ENCODE results near the gene DGKG.

The DGKG gene

DNA sequence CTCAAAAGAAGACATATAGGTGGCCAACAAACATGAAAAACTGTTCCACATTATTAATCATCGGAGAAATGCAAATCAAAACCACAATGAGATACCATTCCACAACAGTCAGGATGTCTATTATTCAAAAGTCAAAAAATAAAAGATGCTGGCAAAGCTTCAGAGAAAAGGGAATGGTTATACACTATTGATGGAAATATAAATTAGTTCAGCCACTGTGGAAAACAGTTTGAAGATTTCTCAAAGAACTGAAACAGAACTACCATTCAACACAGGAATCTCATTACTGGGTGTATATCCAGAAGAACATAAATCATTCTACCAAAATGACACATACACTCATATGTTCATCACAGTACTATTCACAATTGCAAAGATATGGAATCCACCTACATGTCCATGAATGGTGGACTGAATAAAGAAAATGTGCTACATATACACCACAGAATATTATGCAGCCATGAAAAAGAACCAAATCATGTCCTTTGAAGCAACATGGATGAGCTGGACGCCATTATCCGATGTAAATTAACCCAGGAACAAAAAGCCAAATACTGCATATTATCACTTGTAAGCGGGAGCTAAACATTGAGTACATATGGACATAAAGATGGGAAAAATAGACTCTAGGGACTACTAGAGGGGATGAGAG, 32.7 kb upstream of the DGKG start:
- no peak overlapping the region for H3K4me3 ChIP-seq (replicated peaks; ENCODE audit: low read depth, low read length)
- TF ChIP-seq, protein P1, sequence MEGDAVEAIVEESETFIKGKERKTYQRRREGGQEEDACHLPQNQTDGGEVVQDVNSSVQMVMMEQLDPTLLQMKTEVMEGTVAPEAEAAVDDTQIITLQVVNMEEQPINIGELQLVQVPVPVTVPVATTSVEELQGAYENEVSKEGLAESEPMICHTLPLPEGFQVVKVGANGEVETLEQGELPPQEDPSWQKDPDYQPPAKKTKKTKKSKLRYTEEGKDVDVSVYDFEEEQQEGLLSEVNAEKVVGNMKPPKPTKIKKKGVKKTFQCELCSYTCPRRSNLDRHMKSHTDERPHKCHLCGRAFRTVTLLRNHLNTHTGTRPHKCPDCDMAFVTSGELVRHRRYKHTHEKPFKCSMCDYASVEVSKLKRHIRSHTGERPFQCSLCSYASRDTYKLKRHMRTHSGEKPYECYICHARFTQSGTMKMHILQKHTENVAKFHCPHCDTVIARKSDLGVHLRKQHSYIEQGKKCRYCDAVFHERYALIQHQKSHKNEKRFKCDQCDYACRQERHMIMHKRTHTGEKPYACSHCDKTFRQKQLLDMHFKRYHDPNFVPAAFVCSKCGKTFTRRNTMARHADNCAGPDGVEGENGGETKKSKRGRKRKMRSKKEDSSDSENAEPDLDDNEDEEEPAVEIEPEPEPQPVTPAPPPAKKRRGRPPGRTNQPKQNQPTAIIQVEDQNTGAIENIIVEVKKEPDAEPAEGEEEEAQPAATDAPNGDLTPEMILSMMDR (IDR thresholded peaks at IDR 0.05; ENCODE audit: low read length, missing control alignments), result no peak
- DNase-seq (ENCODE audit: low read depth), result no peak

DNA sequence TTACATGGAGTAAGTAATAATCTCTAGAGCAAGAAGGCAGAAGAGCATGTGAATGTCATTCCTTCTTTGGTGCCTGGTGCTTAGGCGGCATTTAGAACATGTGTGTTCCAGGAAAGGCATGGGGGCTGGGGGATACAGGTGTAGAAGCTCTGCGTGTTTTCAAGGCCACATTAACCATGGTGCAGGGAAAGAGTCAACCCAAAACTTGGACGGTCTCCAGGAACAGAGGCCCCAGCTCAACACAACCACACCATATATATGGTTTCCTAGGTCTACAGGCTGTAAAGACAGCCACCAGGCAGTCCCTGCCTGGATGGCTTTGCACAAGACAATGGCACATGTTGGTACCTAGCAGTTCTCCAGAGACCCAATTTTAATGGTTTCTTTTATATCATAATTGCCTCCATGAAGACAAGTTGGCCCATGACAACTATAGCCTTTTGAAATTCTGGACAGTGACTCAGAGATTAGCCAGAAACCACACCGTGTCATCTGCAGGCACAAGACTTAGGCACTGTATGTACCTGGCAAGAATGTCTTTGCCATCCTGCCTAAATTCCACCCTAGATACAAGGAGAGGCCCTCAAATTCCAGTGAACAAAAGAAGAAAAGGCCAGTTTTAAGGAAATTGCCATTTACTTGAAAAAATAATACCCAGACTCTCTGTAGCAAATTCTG, 25.0 kb upstream of the DGKG start:
- TF ChIP-seq, protein P1 (IDR thresholded peaks at IDR 0.05; ENCODE audit: low read length, missing control alignments), result no peak

DNA sequence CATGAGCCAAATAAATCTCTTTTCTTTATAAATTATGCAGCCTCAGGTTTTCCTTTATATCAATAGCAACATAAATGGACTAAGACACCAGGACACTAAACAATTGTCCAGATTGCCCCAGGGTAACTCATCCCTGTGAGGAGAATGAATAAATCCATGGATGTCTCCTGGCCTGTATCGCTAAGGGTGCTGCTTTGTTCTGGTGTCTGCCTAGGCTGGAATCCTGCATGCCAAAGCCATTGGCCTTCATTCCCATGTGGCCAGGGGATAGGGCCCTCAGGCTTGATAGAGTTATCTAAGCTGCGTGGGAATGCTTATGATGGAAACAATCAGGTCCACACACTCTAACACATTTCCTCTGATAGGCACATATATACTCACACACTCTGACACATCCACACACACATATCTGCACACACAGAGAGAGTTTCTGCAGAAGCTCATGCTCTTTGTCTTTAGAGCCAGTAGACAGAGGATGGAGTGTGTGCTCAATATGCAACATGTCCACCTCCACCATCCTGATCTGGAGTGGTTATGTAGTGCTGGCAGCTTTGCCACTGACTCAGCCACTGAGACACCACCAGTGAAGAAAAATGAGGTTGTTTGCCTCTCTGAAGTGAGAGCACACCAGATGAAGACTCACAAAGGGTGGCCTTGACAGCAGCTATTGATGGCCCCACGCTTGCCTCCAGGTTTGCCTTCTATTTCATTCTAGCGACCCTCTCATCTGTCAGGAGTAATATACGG, 24.0 kb upstream of the DGKG start:
- TF ChIP-seq, protein P1 (IDR thresholded peaks at IDR 0.05; ENCODE audit: low read length, missing control alignments), result no peak
- no peak overlapping the region for H3K4me3 ChIP-seq (replicated peaks; ENCODE audit: low read depth, low read length)
- DNase-seq (ENCODE audit: low read depth), result no peak

More for the DNA sequence above, 25.0 kb upstream of the DGKG start:
- no peak for DNase-seq (ENCODE audit: low read depth)
- no peak overlapping the region for H3K4me3 ChIP-seq (replicated peaks; ENCODE audit: low read depth, low read length)

DNA sequence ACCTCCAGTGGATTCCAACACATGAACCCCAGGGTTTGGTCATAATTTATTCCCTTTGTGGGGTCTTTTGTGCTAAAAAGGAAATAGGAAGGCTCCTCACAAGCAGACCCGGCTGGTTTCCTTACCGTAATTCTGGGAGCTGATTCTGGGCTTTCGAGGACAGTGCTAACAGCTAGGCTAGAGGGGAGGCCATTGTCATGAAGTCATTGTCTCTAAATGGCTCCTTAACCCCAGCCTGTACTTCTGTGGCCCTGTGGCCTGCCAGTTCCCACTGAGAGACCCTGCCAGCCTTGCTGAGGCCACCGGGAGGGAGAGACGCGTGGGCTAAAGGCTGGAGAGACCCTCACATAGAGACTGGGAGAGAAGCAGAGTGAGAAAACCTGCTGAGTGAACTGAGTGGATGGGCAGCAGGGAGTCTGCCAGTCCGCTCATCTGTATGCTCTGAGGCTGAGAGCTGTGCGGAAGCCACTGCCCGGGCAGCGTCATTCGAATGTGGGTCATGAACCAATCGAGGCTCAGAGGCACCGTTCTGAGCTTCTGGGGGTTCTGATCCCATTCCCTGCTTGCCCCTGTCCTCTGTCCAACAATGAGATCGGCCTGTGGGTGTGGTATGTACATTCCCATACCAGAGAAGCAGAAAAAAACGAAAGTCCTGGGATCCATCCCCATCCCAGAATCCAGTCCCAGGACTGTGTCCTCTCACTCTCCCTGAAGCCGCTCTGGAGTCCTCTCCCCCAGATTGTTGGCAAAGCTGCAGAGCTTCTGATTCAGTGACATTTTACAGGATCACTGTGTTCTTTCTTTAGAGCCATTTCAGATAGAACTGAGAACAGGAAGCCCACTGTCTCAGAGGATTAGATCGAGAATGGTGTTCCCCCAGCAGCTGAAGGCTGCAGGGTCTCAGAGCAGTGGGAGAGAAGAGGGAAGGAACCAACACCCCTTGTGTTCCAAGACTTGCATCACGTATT, 21.3 kb upstream of the DGKG start:
- TF ChIP-seq, protein P1 (IDR thresholded peaks at IDR 0.05; ENCODE audit: low read length, missing control alignments), result no peak
- no peak overlapping the region for H3K4me3 ChIP-seq (replicated peaks; ENCODE audit: low read depth, low read length)

DNA sequence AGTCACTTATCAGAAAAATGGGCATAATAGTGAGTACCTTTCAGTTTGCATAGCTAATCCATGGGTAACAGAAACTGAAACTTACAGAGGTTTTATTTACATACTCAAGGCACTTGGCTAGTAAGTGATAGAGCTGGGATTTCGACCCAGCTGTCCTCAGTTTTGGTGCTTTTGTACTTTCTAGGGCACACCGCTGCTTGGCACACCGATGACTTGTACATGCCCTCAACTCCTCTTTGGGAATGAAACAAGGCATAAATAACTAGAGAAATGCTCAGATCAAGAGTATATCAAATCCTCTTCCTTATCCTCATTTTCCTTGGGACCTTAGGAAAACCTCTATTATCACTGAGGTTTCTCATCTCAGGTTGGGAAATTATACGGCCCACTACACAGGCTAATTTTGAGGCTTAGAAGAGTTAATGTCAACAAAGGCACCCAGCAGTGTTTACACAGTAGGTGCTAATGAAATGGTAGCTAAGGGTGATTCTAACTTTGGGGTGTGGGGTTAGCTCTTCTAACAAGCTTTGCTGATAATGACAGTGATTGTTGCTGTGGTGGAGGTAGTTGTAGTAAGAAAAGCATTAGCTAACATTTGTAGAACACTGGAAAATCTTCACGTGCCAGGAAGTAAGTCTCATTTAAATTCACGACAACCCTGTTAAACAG, 20.3 kb upstream of the DGKG start:
- DNase-seq (ENCODE audit: low read depth), result no peak
- TF ChIP-seq, protein P1 (IDR thresholded peaks at IDR 0.05; ENCODE audit: low read length, missing control alignments), result no peak
- H3K4me3 ChIP-seq (replicated peaks; ENCODE audit: low read depth, low read length), result no peak overlapping the region

More for the DNA sequence above, 21.3 kb upstream of the DGKG start:
- DNase-seq (ENCODE audit: low read depth), result no peak

Data from fibroblast of pulmonary artery (primary cell).